K562 (cell line): ENCODE data around the gene RGPD8. TPM values are rescaled to one million over a fixed set of nuclear protein-coding genes. Genes with fewer than 3 reads are reported as not detected.
A peak's percentile ranks its signal among the peaks of the same experiment; 100 is the strongest.

Experiments used
- HOXB6 ChIP-seq: fragments of 250-450 bp; sonication (Bioruptor Pico); IDR thresholded peaks from 2 replicates; pipeline ENCODE4 v1.5.1; 2022; ENCODE audit warnings: mild to moderate bottlenecking, borderline replicate concordance
- PTRF ChIP-seq: fragments of 450-650 bp; IDR thresholded peaks from 2 replicates; pipeline ENCODE4 v1.6.1; 2016; ENCODE audit warnings: mild to moderate bottlenecking, missing genetic modification characterization, missing compliant biosample characterization
- SAFB ChIP-seq: fragments of 200-400 bp; formaldehyde crosslinking; IDR thresholded peaks from 2 replicates; pipeline ENCODE4 v1.6.1; 2017; ENCODE audit warnings: low read depth, low read length, borderline replicate concordance
- THAP7 ChIP-seq: fragments of 250-450 bp; sonication (Bioruptor Pico); IDR thresholded peaks from 2 replicates; pipeline ENCODE4 v1.5.0; 2021
- ZBTB5 ChIP-seq: fragments of 450-650 bp; IDR thresholded peaks from 2 replicates; pipeline ENCODE4 v1.6.1; 2017; ENCODE audit warnings: antibody characterized with exemption
- ZNF316 ChIP-seq: fragments of 450-650 bp; IDR thresholded peaks from 2 replicates; pipeline ENCODE4 v1.6.1; 2016
- polyA plus RNA-seq, 8 experiments: library from polyadenylated mRNA; depleted of rRNA in 4 of 8; stranded (reverse) in 5 of 8; unstranded in 3 of 8; fragments of >200 nt; fragmentation: Nextera tagmentation in 2 of 8; fragmentation: Illumina TruSeq in 1 of 8; extraction: Ambion mirVana in 2 of 8; extraction: Trizol in 1 of 8; gene quantifications; 2 replicates each; pipeline versions ENCODE4 v1.2.1 to v1.2.3, GENCODE V29; 2011 to 2014; ENCODE audit warnings: inconsistent platforms in 1 of 8, missing spikeins in 1 of 8
- total RNA-seq, 7 experiments: library from RNA; depleted of rRNA in 6 of 7; stranded (reverse); fragments of >200 nt in 6 of 7; fragmentation: Illumina TruSeq in 2 of 7; extraction: Trizol in 2 of 7; gene quantifications; 2 replicates each; pipeline versions ENCODE4 v1.2.1 to v1.2.3, GENCODE V29; 2011 to 2021; ENCODE audit warnings: low replicate concordance in 1 of 7
- TF ChIP-seq, protein P1 (sequence below): sonication (generic); formaldehyde crosslinking; IDR thresholded peaks from 2 replicates; pipeline ENCODE4 v1.9.0; 2022; ENCODE audit warnings: mild to moderate bottlenecking, missing genetic modification reagents
- TF ChIP-seq, protein P2 (sequence below): IDR thresholded peaks from 2 replicates; pipeline ENCODE4 v1.6.1; 2016; ENCODE audit warnings: missing genetic modification characterization, missing compliant biosample characterization

The RGPD8 gene
- total and polyA plus RNA-seq, 9 of the 15 experiments (the other 6 are each of a cell fraction or from before 2014, with no cell fraction given): 0.03 to 0.47 (median 0.12) TPM; not detected in 1

DNA sequence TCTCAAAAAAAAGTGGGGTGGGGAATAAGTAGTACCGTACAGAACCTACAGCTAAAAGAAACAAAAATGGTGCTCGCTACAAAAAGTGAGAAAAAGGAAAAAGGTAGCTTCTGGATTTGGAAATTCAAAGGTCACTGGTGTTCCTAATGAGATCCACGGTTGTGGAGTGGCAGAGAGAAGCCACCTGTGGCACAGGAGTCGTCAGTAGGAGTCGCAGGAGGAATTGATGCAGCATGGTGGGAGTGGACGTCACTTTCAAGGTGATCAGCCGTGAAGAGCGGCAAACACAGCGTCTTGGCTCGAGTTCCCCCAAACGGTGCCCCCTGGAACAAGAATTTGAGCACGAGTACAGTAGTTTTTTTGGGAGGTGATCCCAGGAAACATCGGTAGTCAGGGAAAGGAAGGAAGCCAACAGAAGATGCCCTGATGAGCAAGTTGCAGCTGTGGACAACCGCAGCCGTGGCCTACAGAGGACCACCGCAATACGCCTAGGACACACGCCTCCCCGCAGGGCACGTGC lies 47.1 kb upstream of the RGPD8 start (continued):
- no peak for TF ChIP-seq ZBTB5
- no peak for TF ChIP-seq ZNF316
- TF ChIP-seq, protein P1, sequence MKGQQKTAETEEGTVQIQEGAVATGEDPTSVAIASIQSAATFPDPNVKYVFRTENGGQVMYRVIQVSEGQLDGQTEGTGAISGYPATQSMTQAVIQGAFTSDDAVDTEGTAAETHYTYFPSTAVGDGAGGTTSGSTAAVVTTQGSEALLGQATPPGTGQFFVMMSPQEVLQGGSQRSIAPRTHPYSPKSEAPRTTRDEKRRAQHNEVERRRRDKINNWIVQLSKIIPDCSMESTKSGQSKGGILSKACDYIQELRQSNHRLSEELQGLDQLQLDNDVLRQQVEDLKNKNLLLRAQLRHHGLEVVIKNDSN (CRISPR knock-in tag): peak; percentile 50; the same call in 1 of the 2 replicates
- TF ChIP-seq, protein P2, sequence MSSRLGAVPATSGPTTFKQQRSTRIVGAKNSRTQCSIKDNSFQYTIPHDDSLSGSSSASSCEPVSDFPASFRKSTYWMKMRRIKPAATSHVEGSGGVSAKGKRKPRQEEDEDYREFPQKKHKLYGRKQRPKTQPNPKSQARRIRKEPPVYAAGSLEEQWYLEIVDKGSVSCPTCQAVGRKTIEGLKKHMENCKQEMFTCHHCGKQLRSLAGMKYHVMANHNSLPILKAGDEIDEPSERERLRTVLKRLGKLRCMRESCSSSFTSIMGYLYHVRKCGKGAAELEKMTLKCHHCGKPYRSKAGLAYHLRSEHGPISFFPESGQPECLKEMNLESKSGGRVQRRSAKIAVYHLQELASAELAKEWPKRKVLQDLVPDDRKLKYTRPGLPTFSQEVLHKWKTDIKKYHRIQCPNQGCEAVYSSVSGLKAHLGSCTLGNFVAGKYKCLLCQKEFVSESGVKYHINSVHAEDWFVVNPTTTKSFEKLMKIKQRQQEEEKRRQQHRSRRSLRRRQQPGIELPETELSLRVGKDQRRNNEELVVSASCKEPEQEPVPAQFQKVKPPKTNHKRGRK: peak; percentile 79
- no peak for TF ChIP-seq HOXB6
- TF ChIP-seq PTRF: no peak
- peak; percentile 32; the same call in 1 of the 2 replicates for TF ChIP-seq SAFB
- TF ChIP-seq THAP7 (CRISPR knock-in tag): no peak
